Measurements from ENCODE around the gene CSH2.

Gene CSH2

DNA sequence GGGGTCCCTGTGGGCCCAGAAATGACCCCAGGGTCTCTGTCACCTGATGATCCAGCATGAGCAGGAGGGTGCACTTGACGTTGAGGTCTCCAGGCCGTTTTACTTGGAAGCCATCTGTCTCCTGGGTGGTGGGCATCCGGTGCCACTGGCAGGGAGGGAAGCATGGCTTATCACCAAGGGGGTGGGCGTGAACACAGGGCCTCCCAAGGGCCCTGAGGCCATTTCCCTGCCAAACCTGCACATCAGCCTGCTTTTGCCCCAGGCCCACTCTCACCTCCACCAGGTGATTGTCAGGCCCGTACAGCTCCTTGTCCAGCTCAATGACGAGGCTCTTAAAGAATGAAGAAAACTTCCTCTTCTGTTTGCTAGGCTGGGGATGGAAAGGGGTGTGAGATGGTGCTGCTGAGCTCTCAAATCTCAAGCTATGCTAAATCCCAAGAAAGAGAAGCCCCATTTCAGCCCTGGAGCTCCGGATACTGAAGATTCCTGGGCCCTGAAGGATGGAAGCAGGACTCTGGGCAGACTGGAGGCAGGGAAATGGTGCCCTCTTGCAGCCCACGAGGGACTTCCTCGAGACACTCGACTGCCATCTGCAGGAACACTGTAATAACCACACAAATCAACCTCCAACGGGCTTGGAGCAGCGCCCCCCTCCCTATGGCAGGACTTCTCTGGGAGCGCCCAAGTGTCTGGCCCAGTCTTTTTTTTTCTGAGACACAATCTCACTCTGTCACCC lies 38.9 kb downstream of the CSH2 start:
- DNase-seq (ENCODE audit: low read depth in 2 of 2), result no peak

DNA sequence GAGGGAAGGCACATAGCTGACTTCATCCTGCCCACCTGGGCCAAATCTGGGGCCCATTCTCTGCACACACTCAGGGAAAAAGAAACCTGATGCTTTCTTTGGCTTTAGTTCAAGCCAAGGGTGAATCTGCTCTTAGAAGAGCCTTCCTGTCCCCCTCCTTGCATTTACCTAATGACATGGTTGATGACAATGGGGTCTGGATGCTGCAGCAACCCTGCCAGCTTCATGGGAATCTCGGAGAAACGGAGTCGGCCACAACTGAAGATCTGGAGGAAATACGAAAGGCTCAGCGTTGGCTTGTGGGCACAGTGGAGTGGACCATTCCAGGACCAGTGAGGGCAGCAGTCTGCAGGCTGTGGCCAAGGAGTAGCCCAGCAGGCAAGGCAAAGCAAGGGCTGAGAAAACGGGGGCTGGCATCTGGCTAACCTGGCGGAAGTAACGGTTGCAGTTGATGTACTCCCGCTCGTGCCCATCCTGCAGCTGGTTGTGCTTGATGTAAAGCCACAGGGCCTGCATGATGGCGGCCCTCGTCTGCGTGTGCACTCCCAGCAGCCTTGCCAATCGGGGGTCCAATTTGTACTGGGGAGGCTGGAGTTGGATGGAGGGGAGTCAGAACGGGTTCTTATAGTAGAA lies 39.6 kb downstream of the CSH2 start:
- DNase-seq (ENCODE audit: low read depth in 2 of 2), result no peak

- no peak for DNase-seq (ENCODE audit: low read depth in 2 of 2)
Measured at GRCh38 chr17:63833026-63833740, 40.3 kb downstream of the CSH2 start.

DNA sequence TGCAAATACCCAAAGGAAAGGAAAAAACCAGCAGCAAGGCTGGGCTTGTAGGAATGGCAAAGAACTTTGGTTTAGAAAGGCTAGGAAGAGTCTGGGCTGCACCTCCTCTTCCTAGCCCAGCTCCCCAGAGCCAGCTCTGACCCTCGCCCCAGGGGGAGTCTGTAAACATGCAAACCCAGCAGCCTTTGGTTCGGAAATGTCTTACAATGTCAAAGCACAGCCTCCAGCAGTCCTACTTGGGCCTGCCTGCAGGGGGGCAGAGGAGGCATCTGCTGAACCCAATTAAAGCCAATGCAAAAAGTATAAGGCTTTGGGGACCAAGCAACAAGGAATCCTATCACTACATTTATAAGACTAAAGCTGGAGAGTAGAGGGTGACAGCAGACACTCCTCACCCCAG lies 41.0 kb downstream of the CSH2 start:
- DNase-seq (ENCODE audit: low read depth in 2 of 2), result no peak

- DNase-seq (ENCODE audit: low read depth in 2 of 2), result no peak
Measured at GRCh38 chr17:63832014-63832413, 41.5 kb downstream of the CSH2 start.

DNA sequence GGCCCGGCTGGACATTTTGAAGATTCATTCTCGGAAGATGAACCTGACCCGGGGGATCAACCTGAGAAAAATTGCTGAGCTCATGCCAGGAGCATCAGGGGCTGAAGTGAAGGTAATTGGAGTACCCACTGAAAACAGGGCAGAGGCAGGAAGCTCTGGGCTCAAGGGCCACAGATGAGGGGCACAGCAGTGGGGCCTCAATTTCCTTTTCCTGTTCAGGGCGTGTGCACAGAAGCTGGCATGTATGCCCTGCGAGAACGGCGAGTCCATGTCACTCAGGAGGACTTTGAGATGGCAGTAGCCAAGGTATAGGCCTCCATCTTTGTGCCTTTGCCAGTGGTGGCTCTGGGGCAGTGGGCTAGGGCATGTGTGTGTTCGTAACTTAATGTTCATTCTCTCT lies 42.0 kb downstream of the CSH2 start:
- no peak for DNase-seq (ENCODE audit: low read depth in 2 of 2)

GRCh38 chr17:63830904-63831491 lies 42.5 kb downstream of the CSH2 start:
- no peak for DNase-seq (ENCODE audit: low read depth in 2 of 2)

DNA sequence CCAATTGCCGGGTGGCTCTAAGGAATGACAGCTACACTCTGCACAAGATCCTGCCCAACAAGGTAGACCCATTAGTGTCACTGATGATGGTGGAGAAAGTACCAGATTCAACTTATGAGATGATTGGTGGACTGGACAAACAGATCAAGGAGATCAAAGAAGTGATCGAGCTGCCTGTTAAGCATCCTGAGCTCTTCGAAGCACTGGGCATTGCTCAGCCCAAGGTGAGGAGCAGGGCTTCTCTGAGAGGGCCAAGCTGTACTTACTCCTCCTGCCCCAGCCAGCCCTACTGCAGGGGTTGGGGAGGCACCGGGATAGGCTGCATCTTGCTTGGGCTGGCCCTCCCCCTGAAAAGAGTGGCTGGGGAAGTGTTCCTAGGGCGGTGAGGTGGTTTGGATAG lies 43.2 kb downstream of the CSH2 start:
- no peak for DNase-seq (ENCODE audit: low read depth in 2 of 2)

- DNase-seq (ENCODE audit: low read depth in 2 of 2), result no peak
Measured at GRCh38 chr17:63828936-63829335, 44.5 kb downstream of the CSH2 start.

DNA sequence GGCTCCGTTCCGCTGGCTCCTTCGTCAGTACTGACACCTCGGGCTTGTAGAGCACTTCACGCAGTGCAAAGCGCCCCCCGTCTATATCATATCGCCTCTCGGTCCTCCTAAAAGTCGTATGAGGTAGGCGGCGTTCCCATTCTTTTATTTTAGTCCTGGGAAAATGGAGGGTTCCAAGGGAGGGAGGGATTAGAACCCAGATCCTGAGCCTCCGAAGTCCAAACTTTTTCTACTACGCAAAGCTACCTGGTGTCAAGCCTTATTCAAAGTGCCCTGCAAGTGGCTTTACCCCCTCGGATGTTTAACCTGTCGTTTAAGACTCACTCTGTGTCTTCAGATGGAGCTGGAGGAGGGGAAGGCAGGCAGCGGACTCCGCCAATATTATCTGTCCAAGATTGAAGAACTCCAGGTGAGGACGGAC lies 45.7 kb downstream of the CSH2 start:
- DNase-seq (ENCODE audit: low read depth in 2 of 2), result no peak

DNA sequence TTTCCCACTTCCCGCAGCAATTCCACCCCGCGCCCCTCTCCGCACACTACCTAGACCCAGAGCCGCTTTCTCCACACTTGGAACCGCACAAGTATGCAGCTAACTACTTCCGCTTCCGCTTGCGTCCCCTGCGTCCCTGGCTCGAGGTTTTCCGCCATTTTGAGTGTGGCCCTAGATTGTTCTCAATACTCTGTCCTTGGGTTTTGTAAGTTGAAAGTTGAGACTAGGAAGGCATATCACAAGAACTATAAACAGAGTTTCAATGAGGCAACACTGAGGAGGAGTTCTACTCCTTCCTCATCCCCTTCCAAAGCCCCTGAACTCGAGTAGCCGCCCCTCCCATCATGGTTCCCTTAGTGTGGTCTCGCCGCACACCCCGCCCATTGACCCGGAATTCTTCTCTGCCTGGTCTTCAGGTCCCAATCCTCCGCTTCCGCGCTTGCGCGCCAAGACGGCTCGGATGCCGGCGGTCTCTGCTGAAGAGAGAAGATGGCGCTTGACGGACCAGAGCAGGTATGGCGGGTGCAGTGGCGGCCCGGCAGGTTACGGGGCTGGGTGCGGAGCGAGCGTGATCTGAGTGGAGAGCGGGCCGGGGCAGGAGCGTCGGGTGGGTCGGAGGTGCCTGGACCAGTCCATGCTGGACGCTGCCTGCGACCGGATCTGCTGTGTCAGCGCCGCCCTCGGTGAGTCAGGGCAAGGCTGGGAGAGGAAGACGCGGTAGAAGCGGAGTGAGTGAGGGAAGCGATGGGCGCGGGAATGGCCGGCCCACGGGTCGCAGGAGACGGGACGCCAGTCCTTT lies 46.3 kb downstream of the CSH2 start, which contains the start of the genes FTSJ3 and PSMC5:
Gene FTSJ3, minus strand, starts transcription at position 662 of the 799 bp plus-strand sequence. CDS start 761 bp downstream, outside the sequence.
Gene PSMC5, plus strand, starts transcription at position 430 of the 799 bp plus-strand sequence. Its CDS starts 60 bp downstream, at position 490.
- peak; percentile 86 to 91 for DNase-seq (ENCODE audit: low read depth in 2 of 2)

DNA sequence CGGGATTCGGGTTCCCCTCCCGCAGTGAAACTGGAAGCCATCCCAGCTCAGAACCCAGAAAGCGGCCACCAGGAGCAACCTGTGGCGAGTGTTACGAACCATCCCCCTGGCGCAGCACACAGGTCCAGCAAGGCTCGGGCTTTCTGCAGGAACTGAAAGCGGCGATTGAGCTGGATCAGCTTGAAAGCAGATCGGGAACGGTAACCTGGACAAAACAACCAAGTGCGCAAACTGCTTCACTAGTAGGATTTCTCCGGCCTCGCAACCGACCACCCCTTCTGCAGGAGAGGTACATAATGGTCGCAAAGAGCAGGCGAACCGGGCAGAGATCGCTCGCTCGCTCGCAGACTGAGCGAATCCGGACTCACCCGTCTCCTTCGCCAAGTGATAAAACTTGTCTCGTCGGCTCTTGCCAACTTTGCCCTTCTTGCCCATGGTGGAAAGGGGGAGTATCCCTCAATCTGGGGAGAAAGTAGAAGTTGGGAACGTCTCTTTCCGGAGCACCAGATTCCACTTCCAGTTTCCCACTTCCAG lies 46.9 kb downstream of the CSH2 start:
- DNase-seq (ENCODE audit: low read depth in 2 of 2), result no peak

GRCh38 chr17:63824362-63824761 lies 49.1 kb downstream of the CSH2 start:
- DNase-seq (ENCODE audit: low read depth in 2 of 2), result no peak

DNA sequence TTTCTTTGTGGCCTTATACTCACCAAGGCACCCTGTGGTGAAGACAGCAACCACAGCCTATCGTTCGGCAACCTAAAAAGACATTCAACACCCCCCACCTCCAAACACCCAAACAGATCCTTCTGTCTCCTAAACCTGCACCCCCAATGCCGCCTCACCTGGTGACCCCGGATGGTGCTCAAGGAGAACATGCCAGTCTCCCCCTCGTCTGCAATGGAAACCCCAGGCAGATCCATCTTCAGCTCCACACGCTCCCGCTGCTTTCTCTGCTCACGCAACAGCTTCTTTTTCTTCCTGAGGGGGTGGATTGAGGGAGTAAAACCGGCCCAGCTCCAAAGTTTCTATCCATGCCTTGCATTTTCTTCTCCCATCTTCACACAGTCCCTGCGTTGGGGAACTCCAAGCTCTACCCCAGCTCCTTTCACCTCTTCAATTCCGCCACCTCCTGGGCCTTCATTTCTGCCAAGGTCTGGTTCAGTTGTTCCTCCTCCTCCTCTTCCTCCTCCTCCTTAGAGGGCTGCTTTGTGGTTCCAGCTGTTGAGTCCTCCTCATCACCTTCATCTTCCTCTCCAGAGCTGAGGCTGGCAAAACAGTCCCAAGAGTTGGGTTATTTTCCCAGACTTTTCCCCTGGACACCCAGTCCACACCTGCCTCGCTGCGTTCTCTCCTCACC lies 49.7 kb downstream of the CSH2 start:
- DNase-seq (ENCODE audit: low read depth in 2 of 2), result no peak

DNA sequence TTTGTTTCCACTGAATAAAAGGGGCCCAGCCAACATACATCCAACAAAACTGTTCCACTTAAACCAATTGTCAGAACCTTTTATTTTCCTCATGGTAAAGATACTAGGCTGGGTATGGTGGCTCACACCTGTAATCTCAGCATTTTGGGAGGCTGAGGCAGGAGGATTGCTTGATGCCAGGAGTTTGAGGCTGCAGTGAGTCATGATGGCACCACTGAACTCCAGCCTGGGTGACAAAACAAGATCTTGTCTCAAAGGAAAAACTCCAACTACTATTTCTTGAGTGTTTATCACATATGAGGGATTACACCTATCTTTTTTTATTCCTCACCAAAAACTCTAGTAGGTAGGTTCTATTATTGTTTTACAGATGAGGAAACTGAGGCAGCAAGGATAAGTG lies 50.9 kb downstream of the CSH2 start:
- no peak for DNase-seq (ENCODE audit: low read depth in 2 of 2)
